Right cardiac atrium (tissue), 5 donors: Measurements from ENCODE around the gene FARSB. TPM values are rescaled to one million over a fixed set of nuclear protein-coding genes. Genes with fewer than 3 reads are reported as not detected.
"Not testable (repeated sequence)": the region's sequence is repeated elsewhere in the genome, so short reads cannot be mapped to it uniquely, and the experiment has no call there.

ENCODE experiments used
- ATAC-seq, 2 donors: fragments of 200-7000 bp; cut with Tn5 transposase; one replicate each; pipeline versions ENCODE4 v1.8.0 to v1.9.1; 2020; ENCODE audit warnings: moderate library complexity in 2 of 2, mild to moderate bottlenecking in 1 of 2
- DNase-seq, 3 donors: peaks; one replicate each; pipeline ENCODE4 v3.0.0-alpha.2; 2020
- H3K27ac ChIP-seq: one replicate; pipeline ENCODE4 v1.5.1; 2013; ENCODE audit warnings: mild to moderate bottlenecking, low read length, control low read depth, moderate library complexity
- H3K27me3 ChIP-seq: one replicate; pipeline ENCODE4 v1.6.1; 2013; ENCODE audit not compliant: control insufficient read depth, insufficient read depth
- H3K4me1 ChIP-seq: one replicate; pipeline ENCODE4 v1.6.1; 2013; ENCODE audit warnings: low read length; ENCODE audit not compliant: control insufficient read depth, insufficient read depth
- H3K4me3 ChIP-seq: one replicate; pipeline ENCODE4 v1.5.1; 2013; ENCODE audit warnings: low read length, control low read depth
- H3K9me3 ChIP-seq: one replicate; pipeline ENCODE4 v1.6.1; 2013; ENCODE audit warnings: low read length; ENCODE audit not compliant: control insufficient read depth
- WGBS: extraction: QIAGEN DNeasy Blood & Tissue Kit; methylation state at CpG from one replicate; pipeline ENCODE4 v1.1.7; 2013; 5-methylcytosine and 5-hydroxymethylcytosine counted together
- intact Hi-C, 4 donors: fragments of 100-400 bp; cut with DNase I; formaldehyde crosslinking; loops; one replicate each; pipeline versions ENCODE4 v1.11.0 to v1.14.0; 2022 to 2023
- polyA plus RNA-seq: library from polyadenylated mRNA; stranded (reverse); fragments of 200-250 nt; gene quantifications from one replicate; pipeline ENCODE4 v1.2.3, GENCODE V29; 2013
- total RNA-seq, 4 donors: library from RNA; stranded (reverse); fragmentation: NEBNext Ultra II Directional; extraction: Animal tissue kit (Norgen Biotek cat#: 25700); gene quantifications; one replicate each; pipeline ENCODE4 v1.2.1, GENCODE V29; 2021
- donor health status: healthy with polysubstance abuse.
- donor health status: DM: no; HTN: yes; CAD: no.
- donor health status: DM: no; HTN: no; CAD: no.
- donor health status: DM: no; HTN: yes; CAD: no; lungs with severe emphysema.
- donor health status: DM: yes; HTN: yes; CAD: no.

Gene FARSB
- total and polyA plus RNA-seq, 5 donors: 11.7 to 20.3 (median 16.2) TPM

DNA sequence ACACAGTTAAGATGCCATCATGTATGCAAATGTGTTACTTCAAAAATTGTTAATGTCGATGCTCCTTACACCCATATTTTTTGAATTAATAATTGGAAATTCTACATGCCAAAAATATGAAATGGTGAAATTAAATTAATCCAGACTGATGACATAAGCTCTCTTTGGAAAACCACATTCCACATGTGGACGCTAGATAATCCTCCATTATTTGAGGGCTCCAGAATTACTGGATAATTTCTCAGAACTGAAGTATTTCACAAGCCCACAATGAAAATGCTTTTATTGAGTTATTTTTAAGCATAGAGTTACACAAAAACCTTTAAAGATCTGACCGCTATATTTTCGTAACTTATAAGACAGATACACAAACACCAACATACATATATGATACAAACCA is 47.8 kb downstream of the FARSB start:
- 88% methylated on average over 4 of the region's 4 CpGs for WGBS
- intact Hi-C loops: loop anchor here in 2 of 4 donors (10.0 kb wide), 2 partner anchors 283 to 293 kb away; a partner anchor contains a TSS
- no peak overlapping the region for H3K4me3 ChIP-seq
- H3K27ac ChIP-seq: no peak overlapping the region
- H3K4me1 ChIP-seq: no peaks in the 10 kb centered on the region
- H3K27me3 ChIP-seq: no peaks in the 10 kb centered on the region
- DNase-seq (no peak), ATAC-seq (no peak)
- no peaks in the 10 kb centered on the region for H3K9me3 ChIP-seq

DNA sequence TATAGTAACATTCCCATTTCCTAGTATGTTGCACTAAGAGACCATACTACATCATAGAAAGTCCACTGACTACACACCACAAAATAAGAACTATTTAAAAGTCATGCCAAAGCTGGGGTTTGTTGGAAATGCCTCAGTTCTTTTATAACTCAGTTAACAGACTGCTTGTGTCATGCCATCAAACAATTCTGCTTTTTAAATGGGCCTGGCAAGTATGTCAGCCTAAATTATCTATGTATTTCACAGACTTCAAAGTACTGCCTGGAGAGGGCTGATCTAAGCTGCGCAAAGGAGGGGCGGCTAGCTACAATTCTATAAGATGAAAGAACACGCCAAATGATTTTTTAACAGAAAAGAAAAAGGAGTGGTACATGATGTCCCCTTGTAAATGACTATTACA is 49.6 kb downstream of the FARSB start:
- no peaks in the 10 kb centered on the region for H3K9me3 ChIP-seq
- DNase-seq: no peak
- intact Hi-C loops: loop anchor here in 2 of 4 donors (10.0 kb wide), 2 partner anchors 282 to 292 kb away; a partner anchor contains a TSS
- no peak overlapping the region for H3K4me3 ChIP-seq
- ATAC-seq: no peak
- H3K27ac ChIP-seq: no peak overlapping the region
- 96% methylated on average over 3 of the region's 3 CpGs for WGBS
- H3K27me3 ChIP-seq: no peaks in the 10 kb centered on the region
- H3K4me1 ChIP-seq: no peaks in the 10 kb centered on the region

DNA sequence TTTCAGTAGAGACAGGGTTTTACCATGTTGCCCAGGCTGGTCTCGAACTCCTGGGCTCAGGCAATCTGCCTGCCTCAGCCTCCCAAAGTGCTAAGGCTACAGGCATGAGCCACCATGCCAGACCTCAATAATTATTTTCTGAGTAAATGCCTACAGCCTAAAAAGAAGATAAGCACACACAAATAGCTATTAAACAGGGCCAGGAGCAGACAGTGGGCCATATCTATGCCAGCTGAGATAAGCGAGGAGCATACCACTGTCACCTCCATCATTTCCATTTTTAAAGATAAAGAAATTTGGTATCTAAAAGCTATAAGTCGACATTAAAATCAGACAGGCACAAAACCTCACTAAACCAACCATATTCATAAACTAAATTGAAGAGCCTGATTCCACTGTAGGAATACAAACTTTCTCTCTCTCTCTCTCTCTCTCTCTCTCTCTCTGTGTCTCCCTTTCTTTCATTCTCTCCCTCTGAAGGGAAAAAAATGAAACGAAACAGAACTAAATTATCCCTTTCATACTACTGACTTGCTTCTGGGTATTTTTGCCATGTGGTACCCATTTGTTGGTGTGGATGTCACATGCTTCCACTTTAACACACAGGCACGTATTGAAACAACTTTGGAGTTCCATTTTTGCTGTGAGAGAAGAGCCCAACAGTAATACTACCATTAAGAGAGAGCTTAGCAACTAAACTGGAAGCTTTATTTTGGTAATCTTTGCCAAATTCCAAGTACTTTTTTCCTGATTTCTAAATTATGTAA is 51.0 kb downstream of the FARSB start:
- H3K4me3 ChIP-seq: no peak overlapping the region
- no peak overlapping the region for H3K27ac ChIP-seq
- intact Hi-C loops: loop anchor here in 2 of 4 donors (10.0 kb wide), 2 partner anchors 280 to 290 kb away; a partner anchor contains a TSS
- no peak for ATAC-seq
- no peaks in the 10 kb centered on the region for H3K27me3 ChIP-seq
- DNase-seq: no peak
- no peaks in the 10 kb centered on the region for H3K9me3 ChIP-seq
- H3K4me1 ChIP-seq: no peaks in the 10 kb centered on the region
- WGBS: 65% methylated on average over 5 of the region's 5 CpGs

DNA sequence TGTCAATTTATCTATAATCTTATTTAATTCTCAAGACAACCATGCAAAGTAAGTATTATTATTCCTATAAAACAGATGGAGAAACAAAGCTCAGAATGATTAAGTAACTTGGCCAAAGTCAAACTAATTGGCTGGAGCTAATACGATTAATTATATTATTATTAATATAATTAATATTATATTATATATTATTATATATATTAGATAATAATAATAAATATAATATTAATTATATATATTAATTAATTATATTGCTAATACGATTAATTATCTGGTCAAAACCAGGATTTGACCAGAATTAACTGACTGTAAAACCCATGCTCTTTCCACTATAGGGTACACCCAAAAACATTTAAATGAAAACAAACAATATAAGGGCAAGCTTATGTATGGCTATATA is 52.4 kb downstream of the FARSB start:
- no peak for ATAC-seq
- DNase-seq: no peak
- intact Hi-C loops: loop anchor here in 2 of 4 donors (10.0 kb wide), 2 partner anchors 279 to 289 kb away; a partner anchor contains a TSS
- H3K27me3 ChIP-seq: no peaks in the 10 kb centered on the region
- no peaks in the 10 kb centered on the region for H3K4me1 ChIP-seq
- no peaks in the 10 kb centered on the region for H3K9me3 ChIP-seq
- no peak overlapping the region for H3K27ac ChIP-seq
- no peak overlapping the region for H3K4me3 ChIP-seq
- 95% methylated on average over 2 of the region's 2 CpGs for WGBS

DNA sequence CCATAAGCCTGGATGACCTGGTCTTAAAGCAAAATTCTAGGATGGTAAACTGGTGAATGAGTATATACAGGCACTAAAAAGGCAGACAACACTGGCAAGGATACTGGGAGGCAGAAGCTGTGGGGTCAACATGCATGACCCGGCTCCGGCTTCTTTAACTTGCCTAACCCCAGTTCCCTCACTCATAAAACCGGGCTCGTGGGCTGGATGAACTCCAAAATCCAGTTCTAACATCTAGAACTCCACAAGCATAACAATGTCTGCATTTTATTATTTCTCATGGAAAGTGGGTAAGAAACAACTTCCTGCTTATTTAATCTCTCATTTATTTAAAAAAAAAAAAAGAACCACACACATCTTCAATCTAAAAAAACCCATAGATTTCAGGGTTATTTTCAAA is 57.3 kb downstream of the FARSB start:
- Histone ChIP-seq H3K4me1 (no peaks in the 10 kb centered on the region), H3K27ac (no peak overlapping the region), H3K9me3 (no peaks in the 10 kb centered on the region), H3K4me3 (no peak overlapping the region), H3K27me3 (no peaks in the 10 kb centered on the region)
- 73% methylated on average over 4 of the region's 4 CpGs for WGBS
- no peak for DNase-seq
- no peak for ATAC-seq
- intact Hi-C loops: no loop called here

DNA sequence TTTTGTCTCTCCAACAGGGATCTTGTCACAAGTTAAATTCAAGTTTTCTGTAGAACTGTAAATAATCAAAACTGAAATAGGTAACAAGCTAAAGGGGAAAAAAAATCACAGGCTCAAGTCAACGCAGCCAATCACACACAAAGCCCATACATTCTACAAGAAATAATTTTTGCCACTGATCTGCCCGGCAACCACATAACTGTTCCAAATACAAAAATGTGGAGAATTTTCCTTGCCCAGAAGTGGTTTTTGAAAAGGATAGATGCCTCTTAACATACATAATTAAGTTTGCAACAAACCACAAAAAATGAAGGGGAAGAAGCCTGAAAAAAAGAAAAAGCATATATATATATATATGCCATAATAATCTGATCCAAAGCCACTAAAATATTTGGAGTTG is 60.3 kb downstream of the FARSB start:
- 96% methylated on average over 2 of the region's 2 CpGs for WGBS
- Histone ChIP-seq H3K4me1 (no peaks in the 10 kb centered on the region), H3K27ac (no peak overlapping the region), H3K27me3 (no peaks in the 10 kb centered on the region), H3K9me3 (no peaks in the 10 kb centered on the region), H3K4me3 (no peak overlapping the region)
- no peak for ATAC-seq
- DNase-seq: no peak
- intact Hi-C loops: no loop called here

DNA sequence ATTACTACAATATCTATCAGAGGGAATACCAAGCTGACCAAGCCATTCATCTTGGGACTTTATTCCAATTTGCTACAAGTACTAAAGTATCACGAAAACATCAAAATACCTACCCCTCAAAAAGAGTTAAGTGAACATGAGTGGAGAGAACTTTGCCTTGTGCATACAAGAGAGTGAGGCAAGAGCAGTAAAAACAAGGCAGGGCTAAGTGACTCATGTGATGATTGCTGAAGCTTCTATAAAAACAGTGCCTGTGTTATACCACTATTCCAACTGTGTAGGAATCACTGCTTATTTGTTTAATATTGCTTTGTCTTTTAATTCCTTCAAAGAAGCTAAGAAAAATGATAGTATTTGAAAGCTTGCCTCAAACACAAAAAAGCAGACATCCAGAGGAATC is 61.2 kb downstream of the FARSB start:
- Histone ChIP-seq H3K27ac (no peak overlapping the region), H3K4me1 (no peaks in the 10 kb centered on the region), H3K4me3 (no peak overlapping the region), H3K9me3 (no peaks in the 10 kb centered on the region), H3K27me3 (no peaks in the 10 kb centered on the region)
- DNase-seq: no peak
- 97% methylated on average over 1 of the region's 1 CpG for WGBS
- intact Hi-C loops: no loop called here
- ATAC-seq: peak in 1 of 2 donors; percentile 51

DNA sequence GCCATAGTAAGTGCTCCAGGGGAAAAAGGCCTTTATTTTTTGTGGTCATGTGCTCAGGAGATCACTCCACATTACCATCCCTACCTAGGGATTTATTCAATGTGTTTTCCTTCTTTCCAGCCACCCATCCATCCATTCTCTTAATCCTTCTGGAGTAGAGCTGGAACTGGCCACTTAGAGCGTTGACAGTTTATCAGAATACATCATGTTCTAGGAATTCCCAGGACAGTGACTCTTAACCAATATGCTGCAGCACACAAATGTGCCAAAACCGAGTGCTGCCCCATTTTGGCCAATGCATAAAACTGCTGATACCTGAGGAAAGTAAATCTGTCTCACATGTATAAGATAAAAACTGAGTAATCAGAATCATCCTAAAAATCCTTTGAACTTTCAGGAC is 63.7 kb downstream of the FARSB start:
- 36% methylated on average over 2 of the region's 2 CpGs for WGBS
- peak in 1 of 3 donors; percentile 34 for DNase-seq
- intact Hi-C loops: no loop called here
- H3K4me1 ChIP-seq: no peaks in the 10 kb centered on the region
- ATAC-seq: peak in 1 of 2 donors; percentile 80
- no peaks in the 10 kb centered on the region for H3K27me3 ChIP-seq
- H3K4me3 ChIP-seq: no peak overlapping the region
- H3K27ac ChIP-seq: no peak overlapping the region
- no peaks in the 10 kb centered on the region for H3K9me3 ChIP-seq

DNA sequence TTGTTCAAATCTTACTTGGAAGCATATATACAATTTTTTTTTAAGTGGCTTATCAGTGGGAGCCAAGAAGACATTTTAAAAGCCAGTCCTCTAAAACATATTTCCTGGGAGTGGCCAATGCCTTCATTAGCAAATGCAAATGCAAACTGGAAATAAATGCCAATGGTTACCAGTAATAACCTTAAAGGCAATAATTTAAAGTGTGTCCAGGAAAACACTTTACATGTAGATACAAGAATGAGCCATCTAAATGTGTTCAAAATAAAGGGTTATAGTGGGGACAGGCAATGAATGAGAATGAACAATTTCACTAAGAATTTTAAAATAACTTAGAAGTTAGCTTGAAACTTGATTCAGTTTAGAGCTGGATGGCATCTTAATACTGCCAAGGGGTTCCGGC is 64.2 kb downstream of the FARSB start:
- WGBS: 94% methylated on average over 1 of the region's 1 CpG
- DNase-seq (no peak), ATAC-seq (no peak)
- no peaks in the 10 kb centered on the region for H3K4me1 ChIP-seq
- intact Hi-C loops: no loop called here
- H3K27me3 ChIP-seq: no peaks in the 10 kb centered on the region
- no peak overlapping the region for H3K4me3 ChIP-seq
- H3K9me3 ChIP-seq: no peaks in the 10 kb centered on the region
- no peak overlapping the region for H3K27ac ChIP-seq

DNA sequence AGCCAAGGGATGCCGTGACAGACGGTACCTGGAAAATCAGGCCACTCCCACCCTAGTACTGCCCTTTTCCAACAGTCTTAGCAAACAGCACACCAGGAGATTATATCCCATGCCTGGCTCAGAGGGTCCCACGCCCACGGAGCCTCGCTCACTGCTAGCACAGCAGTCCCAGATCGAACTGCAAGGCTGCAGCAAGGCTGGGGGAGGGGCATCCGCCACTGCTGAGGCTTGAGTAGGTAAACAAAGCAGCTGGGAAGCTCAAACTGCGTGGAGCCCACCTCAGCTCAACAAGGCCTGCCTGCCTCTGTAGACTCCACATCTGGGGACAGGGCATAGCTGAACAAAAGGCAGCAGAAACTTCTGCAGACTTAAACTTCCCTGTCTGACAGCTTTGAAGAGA is 71.3 kb downstream of the FARSB start:
- H3K27me3 ChIP-seq, intact Hi-C loops, H3K4me3 ChIP-seq, H3K27ac ChIP-seq, H3K4me1 ChIP-seq, ATAC-seq, H3K9me3 ChIP-seq: not testable (repeated sequence)
- DNase-seq: peak in 1 of 3 donors; percentile 37
- 96% methylated on average over 8 of the region's 8 CpGs for WGBS

DNA sequence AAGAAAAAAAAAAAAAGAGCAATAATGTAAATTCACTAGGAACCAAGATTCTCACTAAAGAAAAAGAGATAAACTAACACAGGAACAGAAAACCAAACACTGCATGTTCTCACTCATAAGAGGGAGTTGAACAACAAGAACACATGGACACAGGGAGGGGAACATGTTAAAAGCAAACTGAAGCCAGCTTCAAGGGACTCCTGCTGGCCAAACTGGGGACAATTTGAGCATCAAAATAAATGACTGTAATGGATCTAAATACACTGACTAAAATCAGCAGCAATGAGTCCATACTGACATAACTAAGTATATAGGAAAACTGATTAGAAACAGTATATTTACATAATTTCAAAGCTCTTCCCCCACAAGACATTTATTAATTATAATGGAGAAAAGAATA is 73.0 kb downstream of the FARSB start:
- intact Hi-C loops: no loop called here
- H3K4me1 ChIP-seq: no peaks in the 10 kb centered on the region
- H3K27me3 ChIP-seq: no peaks in the 10 kb centered on the region
- DNase-seq (no peak), ATAC-seq (no peak)
- H3K9me3 ChIP-seq: no peaks in the 10 kb centered on the region
- no peak overlapping the region for H3K4me3 ChIP-seq
- H3K27ac ChIP-seq: no peak overlapping the region
